Measurements from ENCODE around the gene LBH. TPM values are rescaled to one million over a fixed set of nuclear protein-coding genes. Genes with fewer than 3 reads are reported as not detected.
A peak's percentile ranks its signal among the peaks of the same experiment; 100 is the strongest.

Gene LBH
- total RNA-seq, 2 donors from 2014 or later: 104 to 280 TPM

DNA sequence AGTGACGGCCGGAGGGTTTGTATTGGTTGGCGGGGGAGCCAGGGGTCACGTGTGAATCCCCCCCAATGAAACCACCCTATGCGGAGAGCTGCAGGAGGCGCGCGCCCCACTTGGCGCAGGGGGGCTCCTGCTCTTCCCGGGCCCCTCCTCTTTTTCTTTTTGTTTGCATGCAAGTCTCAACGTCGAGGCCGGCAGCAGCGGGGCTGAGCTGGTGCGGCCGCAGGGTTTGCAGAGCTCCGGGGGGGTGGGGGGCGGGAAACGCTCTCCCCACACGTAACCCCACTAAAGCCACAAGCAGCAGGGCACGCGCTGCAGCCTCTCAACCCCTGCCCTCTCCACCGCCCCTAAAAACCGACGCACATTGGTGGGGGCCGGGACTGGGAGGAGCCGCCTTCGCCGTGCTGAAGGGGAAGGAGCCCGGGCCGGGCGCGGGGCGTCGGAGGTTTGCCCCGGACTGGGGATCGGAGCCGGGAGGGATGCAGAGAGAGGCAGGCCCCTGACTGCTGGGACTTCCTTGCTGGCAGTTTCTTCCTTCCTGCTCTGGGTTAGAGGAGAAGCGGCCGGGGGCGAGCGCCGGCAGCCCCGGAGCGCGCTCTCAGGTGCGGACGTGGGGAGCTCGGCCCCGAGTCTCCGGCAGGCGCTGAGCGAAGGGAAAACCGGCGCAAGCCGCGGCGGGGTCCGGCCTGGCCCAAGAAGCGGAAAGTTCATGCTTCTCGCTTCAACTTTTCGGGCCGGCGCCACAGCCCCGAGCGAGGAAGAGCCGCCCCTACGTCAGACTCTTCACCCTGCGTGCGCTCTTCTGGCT lies 864 bp downstream of the LBH start:
- intact Hi-C loops (cut with DNase I): loop anchor here (5.0 to 10.0 kb wide), 2 partner anchors 123 to 190 kb away; no protein-coding TSS in a partner anchor
- DNase-seq (ENCODE audit: low spot score): peak; percentile 89

DNA sequence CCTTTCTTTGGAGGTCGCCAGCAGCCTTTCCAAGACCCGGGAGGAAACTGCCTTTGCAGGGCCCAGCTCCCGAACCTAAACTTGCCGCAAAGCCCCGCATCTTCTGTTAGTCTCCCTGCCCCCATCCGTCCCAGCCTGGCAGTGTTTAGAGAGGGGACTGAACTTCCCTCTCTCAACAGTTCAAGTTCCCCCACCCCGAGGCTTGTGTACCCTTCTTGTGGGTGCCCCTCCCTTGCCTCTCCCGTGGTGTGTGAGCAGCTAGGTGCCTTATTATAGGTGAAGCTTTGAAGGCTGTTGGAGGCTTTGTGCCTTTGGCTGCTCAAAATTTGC lies 1.4 kb downstream of the LBH start:
- intact Hi-C loops (cut with DNase I): loop anchor here (5.0 to 10.0 kb wide), 2 partner anchors 122 to 190 kb away; no protein-coding TSS in a partner anchor

DNA sequence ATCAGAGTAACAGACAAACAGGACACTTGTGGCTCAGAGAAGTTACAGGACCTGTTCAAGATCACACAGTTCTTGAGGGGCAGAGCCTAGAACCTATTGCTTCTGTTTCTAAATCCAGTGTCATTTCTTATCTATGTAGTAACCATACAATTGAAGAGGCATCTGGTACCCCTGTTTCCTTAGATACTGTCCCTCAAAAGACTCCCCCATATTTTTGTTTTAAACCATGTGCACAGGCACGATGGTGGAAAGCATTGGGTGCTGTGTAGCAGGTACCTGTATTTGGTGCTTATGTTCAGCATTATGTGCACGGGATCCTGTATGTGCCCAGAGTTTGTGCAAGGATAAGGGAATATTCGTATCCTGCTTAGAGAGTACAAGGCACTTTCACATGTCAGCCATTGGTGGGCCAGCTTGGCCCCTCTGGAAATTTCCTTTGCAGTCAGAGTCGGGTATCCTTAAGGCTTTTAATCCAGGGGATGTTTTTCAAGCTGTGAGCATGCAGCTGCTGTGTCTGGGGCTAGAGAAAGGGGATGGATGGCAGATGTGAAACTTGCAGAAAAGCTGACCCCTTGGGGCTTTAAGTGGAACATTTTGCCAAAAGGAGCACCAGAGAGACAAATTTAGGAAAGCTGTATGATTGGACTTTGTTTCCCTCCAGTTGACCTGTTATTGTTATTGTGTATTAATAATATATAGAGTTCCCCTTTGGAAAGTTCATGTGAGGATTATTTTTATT lies 2.1 kb downstream of the LBH start:
- intact Hi-C loops (cut with DNase I): loop anchor here (5.0 to 10.0 kb wide), 2 partner anchors 121 to 189 kb away; no protein-coding TSS in a partner anchor
- DNase-seq (ENCODE audit: low spot score): no peak

More for the DNA sequence above, 1.4 kb downstream of the LBH start:
- no peak for DNase-seq (ENCODE audit: low spot score)

DNA sequence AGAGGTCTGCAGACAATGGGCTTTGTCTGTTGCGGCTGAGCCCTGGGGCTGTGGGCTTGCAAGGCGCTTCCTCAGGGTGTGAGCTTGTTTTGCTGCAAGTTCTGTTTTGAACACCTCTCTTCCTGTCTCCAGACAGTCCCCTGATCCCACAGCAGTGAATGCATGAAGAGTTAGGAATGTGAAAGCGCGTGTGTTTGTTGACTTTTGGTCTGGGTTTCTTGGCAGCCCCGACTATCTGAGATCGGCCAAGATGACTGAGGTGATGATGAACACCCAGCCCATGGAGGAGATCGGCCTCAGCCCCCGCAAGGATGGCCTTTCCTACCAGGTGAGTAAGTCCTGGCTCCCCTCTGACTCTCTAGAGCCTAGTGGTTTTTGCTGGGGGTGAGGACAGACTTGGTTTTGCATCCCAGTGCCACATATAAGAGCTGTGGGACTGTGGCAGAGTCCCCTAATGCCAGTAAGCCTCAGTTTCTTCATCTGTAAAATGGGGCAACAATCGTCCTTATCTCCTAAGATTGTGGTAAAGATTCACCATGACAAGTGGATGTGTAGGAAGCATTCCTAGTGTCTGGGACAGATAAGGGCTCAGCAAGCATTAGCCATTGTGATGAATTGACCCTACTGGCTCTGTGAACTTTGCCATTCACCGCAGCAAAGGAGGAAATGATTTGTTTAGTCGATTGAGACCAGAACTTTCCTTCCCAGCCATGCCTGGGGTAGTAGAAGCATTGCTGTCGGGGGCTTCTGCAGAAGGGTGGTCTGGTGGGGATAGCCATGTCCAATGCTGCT lies 3.0 kb downstream of the LBH start:
- no peak for DNase-seq (ENCODE audit: low spot score)
- intact Hi-C loops (cut with DNase I): loop anchor here (5.0 to 10.0 kb wide), 2 partner anchors 120 to 188 kb away; no protein-coding TSS in a partner anchor

DNA sequence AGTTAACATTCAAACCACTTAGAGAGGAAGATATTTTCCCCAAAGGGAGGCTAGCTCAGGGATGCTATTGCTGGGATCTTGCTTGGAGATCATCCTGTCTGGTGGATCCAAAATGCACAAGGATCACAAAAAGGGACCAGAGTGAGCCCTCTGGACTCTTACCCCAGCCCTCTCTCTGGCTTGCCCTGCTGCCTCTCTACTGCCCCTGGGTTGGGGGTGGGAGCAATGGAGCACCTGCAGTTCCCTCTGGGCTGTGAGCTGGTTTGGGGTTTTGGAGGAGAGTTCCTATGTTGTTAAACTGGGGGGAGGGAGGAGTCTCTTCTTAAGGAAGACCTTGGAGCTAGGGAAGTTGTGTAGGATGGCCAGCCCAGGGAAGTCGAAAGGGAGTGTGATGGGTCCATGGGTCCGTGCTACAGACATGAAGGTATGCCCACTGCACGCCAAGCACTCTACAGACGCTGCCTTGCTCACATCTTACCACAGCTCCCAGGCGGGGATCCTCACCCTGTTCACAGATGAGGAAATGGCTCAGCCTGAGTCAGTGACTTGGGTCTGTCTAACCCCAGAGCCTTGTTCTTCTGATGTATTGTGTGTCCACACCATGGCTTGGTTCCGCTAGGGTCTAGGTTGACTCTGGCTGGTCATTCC lies 3.8 kb downstream of the LBH start:
- intact Hi-C loops (cut with DNase I): loop anchor here (5.0 to 10.0 kb wide), 2 partner anchors 120 to 132 kb away; no protein-coding TSS in a partner anchor
- no peak for DNase-seq (ENCODE audit: low spot score)

DNA sequence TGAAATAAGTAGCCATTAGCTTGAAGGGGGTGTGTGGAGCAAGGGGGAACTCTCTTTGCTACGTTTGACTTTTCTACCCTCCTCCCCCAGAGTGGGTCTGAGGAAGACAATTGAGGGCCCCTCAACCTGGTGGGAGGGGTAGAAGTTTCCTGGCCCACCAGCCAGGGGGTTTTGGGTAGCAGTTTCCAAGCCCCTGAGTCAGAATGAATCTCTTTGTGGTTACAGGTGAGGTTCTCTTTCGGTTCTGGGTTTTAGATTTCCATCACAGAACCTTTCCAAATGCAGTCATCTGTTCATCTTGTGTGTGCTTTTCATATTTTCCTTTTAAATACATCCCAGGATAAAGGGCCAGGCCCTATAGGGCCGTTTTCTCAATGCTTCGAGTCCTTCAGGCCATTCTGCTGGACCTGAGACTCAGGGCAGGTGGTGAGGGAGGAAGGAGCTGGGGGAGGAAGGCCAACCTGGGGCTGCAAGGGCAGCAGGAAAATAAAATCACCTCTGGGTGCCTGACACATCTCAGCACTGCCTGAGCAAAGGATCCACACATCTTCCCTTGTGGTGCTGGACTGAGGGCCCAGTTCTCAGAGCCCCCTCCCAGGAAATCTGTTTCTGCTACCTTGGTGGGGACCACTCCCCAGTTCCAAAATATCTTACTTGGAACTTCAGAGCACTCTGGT lies 4.7 kb downstream of the LBH start:
- DNase-seq (ENCODE audit: low spot score): no peak
- intact Hi-C loops (cut with DNase I): loop anchor here (5.0 to 10.0 kb wide), 2 partner anchors 119 to 131 kb away; no protein-coding TSS in a partner anchor

DNA sequence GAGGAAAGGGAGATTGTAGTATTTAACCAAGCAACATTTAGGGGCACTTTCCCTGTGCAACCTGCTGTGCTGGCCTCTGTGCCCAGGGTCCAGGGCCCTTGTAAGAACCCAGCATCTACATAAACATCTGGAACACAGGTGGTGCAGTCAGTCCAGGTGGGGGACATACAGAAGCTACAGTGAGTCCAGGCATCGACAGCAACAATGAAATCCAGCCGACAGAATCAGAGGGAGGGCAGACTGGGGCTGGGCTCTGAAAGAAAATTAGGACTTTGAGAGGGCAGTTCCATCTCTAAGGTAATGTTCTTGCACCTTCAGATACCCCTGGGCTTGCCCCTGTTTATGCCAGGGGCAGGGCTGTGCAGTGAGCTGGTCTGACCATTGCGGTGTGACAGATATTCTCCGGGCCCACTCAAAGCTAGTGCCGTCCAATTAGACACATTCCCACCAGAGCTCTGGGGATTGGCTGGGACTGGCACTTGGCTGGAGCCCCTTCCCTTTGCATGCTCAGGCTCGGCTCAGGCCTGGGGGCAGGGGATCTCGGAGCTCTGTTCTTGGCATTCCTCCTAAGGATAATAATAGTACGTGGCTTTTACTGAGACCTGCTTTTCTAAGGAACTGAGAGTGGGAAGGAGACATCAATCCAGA lies 5.4 kb downstream of the LBH start:
- intact Hi-C loops (cut with DNase I): loop anchor here (5.0 to 10.0 kb wide), 2 partner anchors 118 to 131 kb away; no protein-coding TSS in a partner anchor
- no peak for DNase-seq (ENCODE audit: low spot score)

DNA sequence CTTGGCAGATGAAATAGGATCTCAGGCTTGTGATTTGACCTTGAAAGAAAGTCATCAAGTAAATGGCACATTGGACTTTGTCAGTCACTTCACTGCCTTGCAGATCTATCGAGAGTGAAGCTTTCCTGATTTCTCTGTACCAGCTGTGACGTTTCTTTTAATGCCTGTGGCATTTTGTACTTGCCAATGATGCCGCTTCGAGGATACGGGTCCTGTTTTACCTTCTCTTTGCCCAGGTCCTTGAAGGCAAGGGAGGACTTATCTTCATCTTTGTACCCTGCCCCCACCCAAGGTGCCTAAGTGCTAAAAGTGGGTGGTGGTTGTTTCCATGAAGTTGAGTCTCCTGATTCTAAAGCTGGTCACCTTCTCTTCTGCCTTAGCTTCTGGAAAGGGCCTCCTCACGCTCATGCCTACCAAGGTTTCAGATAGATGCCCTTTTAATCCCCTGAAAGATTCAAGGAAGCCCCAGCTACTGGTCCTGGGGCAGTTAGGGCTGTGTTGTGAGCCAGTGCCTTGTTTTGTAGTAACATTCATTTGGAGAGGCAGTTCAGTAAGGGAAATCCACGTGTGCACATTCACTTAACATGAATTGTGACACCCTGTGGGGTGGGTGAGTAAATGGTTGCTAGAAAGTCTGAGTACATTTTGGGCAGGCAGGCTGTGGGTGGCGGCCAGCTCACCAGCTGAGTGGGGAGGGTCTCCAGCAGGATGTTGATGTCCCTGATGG lies 6.1 kb downstream of the LBH start:
- no peak for DNase-seq (ENCODE audit: low spot score)
- intact Hi-C loops (cut with DNase I): loop anchor here (5.0 to 10.0 kb wide), 2 partner anchors 117 to 130 kb away; no protein-coding TSS in a partner anchor

DNA sequence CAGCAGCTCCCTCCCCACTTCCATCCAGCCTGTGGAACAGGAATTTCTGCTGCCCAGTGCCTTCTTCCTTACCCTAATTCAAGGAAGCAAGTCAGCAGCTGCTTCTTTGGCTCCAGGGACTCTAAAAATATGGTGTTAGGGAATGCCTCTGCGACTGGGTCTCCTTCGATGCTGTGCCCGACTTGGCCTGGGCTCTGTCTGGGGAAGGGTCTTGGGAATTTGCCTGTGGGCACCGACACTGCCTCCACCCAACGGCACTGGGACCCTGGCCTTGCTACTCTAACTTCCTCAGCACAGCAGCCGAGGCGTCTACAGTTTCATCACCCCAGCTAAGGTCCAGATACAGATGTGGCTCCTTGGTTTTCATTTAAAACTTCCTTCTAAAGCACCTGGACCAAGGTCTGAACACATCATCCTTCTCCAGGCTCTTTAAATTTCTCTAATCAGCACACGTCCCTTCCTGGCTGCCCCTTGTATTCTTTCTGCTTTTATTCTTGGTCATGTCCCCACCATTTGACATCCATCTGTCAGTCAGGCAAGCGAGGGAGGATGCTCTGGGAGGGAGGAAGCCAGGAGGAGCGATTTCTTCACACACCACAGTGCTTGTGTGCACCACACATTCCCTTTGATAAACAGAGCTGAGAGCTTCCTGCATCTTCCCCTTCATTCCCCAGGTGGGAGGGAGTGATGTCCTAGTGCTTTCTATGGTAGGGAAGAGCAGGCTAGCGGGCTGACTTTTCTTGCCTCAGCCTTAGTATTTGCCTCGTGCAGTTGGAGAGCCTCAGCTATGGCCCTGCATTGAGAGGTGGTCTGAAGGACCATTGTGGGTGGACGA lies 6.8 kb downstream of the LBH start:
- intact Hi-C loops (cut with DNase I): loop anchor here (5.0 to 10.0 kb wide), 2 partner anchors 117 to 129 kb away; no protein-coding TSS in a partner anchor
- DNase-seq (ENCODE audit: low spot score): no peak

DNA sequence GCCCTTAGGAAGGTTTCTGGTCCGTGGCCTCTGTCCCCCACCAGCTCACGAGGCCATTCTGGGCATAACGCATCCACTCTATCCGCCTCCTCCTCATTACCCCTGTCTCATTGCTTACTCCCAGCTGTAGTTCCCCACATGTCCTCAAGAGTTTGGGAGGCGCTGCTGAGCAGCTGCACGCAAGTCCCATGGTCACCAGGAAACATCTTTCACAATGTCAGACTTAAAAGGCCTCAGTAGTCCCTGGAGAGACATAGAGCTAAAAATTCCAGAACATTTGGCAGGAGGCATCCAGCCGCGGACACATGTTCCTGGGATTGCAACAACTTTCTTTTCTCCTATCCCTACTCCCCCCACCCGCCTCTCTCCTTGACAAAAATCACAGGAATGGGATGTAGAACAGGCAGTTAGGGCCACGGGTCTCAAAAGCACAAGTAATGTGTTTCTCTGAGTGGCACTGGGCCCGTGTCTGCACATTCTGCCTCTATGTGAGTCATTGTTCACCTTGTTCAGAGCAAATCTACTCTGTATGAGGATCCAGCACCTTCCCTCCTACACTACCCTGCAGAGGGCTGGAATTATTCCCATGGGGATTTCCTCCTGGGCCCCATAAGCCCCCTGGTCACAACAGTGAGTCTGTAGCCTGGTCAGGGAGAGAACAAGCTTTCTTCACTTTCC lies 8.1 kb downstream of the LBH start:
- intact Hi-C loops (cut with DNase I): loop anchor here (5.0 to 10.0 kb wide), 2 partner anchors 115 to 128 kb away; no protein-coding TSS in a partner anchor
- peak; percentile 92 for DNase-seq (ENCODE audit: low spot score)

DNA sequence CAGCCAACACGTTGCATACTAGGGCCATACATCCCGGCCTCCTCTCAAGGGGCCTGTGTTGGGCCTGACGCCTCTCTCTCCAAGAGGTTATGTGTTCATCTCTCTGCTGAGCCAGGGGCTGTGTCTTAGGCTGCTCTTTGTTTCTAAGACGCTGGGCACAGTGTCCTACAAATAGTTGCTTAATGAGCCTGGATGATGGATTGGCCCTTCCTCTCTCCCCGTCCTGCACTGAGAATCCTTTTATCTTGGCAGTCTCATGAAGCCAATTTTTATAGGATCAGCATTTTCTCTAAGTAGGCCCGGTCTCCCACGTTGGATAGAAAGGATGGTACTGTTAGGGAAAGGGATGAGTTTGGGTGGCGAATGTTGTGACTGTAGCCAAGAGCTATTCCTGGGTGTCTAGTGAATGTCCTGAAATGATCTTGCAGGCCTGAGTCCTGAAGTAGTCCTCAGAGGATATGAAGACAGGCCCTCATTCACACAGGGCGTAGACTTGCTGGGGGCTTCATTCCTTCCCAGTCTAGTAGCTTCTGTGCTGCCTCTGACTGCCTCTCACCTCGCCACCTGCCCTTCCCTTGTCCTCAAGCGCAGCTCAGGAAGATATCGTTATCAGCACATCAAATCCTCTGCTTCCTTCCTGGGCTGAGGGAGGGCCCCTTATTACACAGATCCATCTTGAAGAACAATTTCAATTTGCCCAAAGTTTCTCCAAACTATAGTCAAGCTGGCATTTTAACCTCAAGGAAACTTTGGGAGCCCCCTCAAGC lies 8.8 kb downstream of the LBH start:
- intact Hi-C loops (cut with DNase I): loop anchor here (5.0 to 10.0 kb wide), 2 partner anchors 115 to 127 kb away; no protein-coding TSS in a partner anchor
- DNase-seq (ENCODE audit: low spot score): no peak

DNA sequence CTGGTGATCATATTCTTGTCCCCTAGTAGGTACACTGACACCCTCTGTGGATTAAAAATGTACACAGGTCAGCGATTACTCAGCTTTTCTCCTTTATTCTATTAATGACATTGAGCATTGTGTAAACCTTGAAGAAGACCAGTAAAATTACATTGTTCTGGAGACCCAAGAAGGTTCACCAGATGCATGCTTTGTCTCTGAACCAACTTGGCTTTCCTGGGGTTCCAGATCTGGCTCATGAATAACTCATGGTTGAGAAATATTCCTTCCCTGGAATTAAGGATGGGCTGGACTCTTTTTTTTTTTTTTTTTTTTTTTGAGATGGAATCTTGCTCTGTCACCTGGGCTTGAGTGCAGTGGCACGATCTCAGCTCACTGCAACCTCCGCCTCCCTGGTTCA lies 11.9 kb downstream of the LBH start:
- intact Hi-C loops (cut with DNase I): no loop called here
- DNase-seq (ENCODE audit: low spot score): no peak

DNA sequence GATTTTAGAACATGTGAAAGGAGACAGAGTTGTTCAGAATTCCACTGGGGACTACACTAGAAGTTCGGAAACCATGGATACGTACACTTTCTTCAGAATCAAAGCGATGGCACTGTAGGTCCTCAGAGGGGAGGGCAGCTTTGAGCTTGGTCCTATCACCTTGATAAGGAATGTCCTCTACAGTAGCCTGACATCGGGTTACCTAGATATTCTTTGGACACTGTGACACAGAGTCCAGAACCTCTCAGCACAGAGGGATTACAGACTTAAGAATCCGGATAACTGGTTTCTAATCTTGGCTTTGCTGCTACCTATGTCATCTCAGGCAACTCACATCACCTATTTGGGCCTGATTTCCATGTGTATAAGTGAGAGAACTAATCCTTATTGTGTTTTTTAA lies 14.0 kb downstream of the LBH start:
- intact Hi-C loops (cut with DNase I): no loop called here
- DNase-seq (ENCODE audit: low spot score): no peak

DNA sequence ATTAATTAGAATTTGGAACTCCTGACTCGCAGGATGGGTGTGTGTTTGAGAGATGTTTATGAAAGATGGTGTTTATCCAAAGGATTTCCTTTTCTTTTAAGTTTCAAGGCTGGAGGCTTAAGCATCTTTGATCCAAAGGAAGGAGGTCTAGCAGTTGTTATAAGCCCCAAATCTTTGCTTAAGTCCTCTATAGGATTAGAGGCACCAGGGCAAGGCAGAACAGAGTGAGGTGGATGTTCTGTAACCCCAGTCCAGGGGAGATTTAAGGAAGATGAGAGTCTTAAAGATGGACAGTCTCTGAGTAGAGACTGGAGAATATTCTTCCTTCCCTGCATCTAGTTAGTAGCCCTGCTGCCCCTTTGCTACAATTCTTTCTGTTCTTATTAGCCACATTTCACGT lies 17.5 kb downstream of the LBH start:
- DNase-seq (ENCODE audit: low spot score): no peak
- intact Hi-C loops (cut with DNase I): no loop called here

DNA sequence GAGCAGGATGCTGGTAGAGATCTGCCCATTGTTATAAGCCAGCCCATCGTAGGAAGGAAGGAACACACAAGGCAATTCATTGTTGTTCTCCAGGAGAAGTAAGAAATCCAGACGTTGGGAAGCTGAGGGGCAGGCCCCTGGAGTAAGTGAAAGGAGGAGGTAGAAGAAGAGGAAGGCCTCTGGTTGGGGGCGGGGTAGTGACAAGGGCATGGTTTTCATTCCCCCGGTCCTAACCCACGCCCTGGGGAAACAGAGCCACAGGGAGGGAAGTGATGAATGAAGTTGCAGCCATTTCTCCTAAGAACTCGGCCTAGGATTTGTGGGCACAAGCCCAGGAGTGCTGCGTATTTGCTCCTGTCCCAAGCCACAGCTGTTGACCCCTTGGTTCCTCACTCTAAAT lies 18.0 kb downstream of the LBH start:
- no peak for DNase-seq (ENCODE audit: low spot score)
- intact Hi-C loops (cut with DNase I): no loop called here
